PC-9 (cell line): ENCODE results near the gene PLD5.

ENCODE experiments used
- EZH2 ChIP-seq: fragments of 200-600 bp; sonication (generic); IDR thresholded peaks from 2 replicates; pipeline ENCODE4 v1.8.0; 2017; ENCODE audit warnings: antibody characterized with exemption, low read depth
- TF ChIP-seq, protein P1 (sequence below): fragments of 200-600 bp; sonication (generic); conservative IDR thresholded peaks from 2 replicates; pipeline ENCODE4 v1.6.1; 2017; ENCODE audit warnings: mixed run types, antibody characterized with exemption, mild to moderate bottlenecking, moderate library complexity

GRCh38 chr1:242404296-242404695 lies 120.2 kb downstream of the PLD5 start:
- TF ChIP-seq, protein P1, sequence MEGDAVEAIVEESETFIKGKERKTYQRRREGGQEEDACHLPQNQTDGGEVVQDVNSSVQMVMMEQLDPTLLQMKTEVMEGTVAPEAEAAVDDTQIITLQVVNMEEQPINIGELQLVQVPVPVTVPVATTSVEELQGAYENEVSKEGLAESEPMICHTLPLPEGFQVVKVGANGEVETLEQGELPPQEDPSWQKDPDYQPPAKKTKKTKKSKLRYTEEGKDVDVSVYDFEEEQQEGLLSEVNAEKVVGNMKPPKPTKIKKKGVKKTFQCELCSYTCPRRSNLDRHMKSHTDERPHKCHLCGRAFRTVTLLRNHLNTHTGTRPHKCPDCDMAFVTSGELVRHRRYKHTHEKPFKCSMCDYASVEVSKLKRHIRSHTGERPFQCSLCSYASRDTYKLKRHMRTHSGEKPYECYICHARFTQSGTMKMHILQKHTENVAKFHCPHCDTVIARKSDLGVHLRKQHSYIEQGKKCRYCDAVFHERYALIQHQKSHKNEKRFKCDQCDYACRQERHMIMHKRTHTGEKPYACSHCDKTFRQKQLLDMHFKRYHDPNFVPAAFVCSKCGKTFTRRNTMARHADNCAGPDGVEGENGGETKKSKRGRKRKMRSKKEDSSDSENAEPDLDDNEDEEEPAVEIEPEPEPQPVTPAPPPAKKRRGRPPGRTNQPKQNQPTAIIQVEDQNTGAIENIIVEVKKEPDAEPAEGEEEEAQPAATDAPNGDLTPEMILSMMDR = no peak
- TF ChIP-seq EZH2 = no peak
